ENCODE results near the gene ACAT2. TPM values are rescaled to one million over a fixed set of nuclear protein-coding genes. Genes with fewer than 3 reads are reported as not detected.
A peak's percentile ranks its signal among the peaks of the same experiment; 100 is the strongest.

The ACAT2 gene
- total RNA-seq, 1 donor from 2014 or later = 82.0 TPM

DNA sequence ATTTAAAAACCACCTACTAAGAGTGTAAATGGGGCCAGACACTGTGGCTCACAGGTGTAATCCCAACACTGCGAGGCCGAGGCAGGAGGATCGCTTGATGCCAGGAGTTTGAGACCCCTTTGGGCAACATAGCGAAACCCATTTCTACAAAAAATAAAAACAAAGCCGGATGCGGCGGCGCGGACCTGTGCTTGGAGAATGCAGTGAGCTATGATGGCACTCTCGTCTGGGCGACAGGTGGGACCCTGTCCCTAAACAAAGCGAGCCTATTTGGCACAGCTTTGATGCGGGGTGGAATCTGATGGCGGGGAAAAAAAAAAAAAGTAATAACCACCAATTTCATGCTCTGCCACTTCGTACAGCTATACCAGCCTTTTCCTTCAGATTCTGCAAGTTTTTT is 26.4 kb downstream of the ACAT2 start:
- TF ChIP-seq, protein P1, sequence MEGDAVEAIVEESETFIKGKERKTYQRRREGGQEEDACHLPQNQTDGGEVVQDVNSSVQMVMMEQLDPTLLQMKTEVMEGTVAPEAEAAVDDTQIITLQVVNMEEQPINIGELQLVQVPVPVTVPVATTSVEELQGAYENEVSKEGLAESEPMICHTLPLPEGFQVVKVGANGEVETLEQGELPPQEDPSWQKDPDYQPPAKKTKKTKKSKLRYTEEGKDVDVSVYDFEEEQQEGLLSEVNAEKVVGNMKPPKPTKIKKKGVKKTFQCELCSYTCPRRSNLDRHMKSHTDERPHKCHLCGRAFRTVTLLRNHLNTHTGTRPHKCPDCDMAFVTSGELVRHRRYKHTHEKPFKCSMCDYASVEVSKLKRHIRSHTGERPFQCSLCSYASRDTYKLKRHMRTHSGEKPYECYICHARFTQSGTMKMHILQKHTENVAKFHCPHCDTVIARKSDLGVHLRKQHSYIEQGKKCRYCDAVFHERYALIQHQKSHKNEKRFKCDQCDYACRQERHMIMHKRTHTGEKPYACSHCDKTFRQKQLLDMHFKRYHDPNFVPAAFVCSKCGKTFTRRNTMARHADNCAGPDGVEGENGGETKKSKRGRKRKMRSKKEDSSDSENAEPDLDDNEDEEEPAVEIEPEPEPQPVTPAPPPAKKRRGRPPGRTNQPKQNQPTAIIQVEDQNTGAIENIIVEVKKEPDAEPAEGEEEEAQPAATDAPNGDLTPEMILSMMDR (IDR thresholded peaks at IDR 0.05) = no peak
- Mint-ChIP-seq H3K27ac (peak overlapping the region; percentile 82), H3K9me3 (no peaks in the 10 kb centered on the region), H3K36me3 (ENCODE audit: low read depth) (peaks cover 75% of the 10 kb centered on the region), H3K4me3 (peak overlapping the region; percentile 95), H3K27me3 (no peaks in the 10 kb centered on the region), H3K4me1 (peaks cover 44% of the 10 kb centered on the region)
- intact Hi-C loops (cut with micrococcal nuclease) = no loop called here
- ChIA-PET POLR2A (interaction anchor here (0.5 to 5.0 kb wide), 8 partner anchors 26 to 661 kb away, joined by 3 to 102 read pairs (median 16); partner anchors contain the start of genes ACAT2, SOD2 and WTAP), CTCF (interaction anchor here (0.8 to 1.1 kb wide), 2 partner anchors 24 to 68 kb away, joined by 3 read pairs; no protein-coding TSS in a partner anchor)
- no peak for ATAC-seq (ENCODE audit: low read depth)
- no peak for DNase-seq

- POLR2A ChIA-PET = interaction anchor here (0.7 to 5.0 kb wide), 9 partner anchors 27 to 662 kb away, joined by 3 to 102 read pairs (median 13); partner anchors contain the start of genes ACAT2, SOD2 and WTAP
- ATAC-seq (ENCODE audit: low read depth) = no peak
Observed at GRCh38 chr6:159788753-159789376, 27.0 kb downstream of the ACAT2 start.

DNA sequence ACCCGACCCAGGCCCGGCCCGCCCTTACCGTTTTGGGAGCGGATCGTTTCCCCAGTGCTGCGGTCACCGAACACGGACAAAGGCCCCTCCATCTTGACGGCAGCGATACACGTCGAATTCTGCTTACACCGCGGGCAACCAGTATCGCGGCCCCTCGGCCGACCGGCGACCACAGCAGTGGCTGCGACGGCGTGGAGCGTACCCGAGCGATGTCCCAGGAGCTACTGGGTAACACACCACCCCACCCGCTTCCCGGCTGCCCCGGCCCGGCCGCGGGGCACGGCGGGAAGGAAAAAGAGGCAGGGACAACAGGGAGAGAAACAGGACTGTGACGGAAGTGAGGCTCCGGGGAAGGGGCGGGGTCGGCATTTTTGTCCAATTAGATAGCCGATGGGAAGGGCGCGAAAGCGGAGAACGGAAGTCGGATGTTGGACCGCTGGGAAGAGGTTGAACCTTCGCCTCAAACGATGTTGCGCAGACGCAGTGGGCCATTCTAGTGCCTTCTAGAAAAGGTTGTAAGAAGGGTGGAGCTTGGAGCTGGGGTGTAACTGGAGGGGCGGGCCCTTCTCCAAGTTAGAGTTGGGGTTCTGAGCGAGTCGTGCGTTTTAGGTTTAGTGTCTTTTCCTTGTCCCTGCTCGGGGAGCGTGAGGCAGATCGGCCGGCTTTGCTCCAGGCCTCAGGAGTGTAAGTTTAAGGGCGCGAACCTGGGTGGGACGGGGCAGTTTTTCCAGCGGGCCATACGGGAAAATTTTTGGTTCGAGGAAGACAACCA is 27.7 kb downstream of the ACAT2 start, which contains the start of gene TCP1:
Gene TCP1 (minus strand): TSS at position 226 of the 772 bp plus-strand sequence. CDS start 134 bp downstream, at position 92.
- peaks cover 74% of the 10 kb centered on the region for H3K36me3 Mint-ChIP-seq (ENCODE audit: low read depth)

More at GRCh38 chr6:159788753-159789376, 27.0 kb downstream of the ACAT2 start:
- peaks cover 44% of the 10 kb centered on the region for H3K4me1 Mint-ChIP-seq
- intact Hi-C loops (cut with micrococcal nuclease) = loop anchor here (1.0 kb wide), 2 partner anchors 27 to 62 kb away; partner anchors contain the start of genes ACAT2 and WTAP
- TF ChIP-seq, protein P1 (IDR thresholded peaks at IDR 0.05) = no peak
- H3K36me3 Mint-ChIP-seq (ENCODE audit: low read depth) = peaks cover 74% of the 10 kb centered on the region
- no peaks in the 10 kb centered on the region for H3K27me3 Mint-ChIP-seq
- peak overlapping the region; percentile 95 for H3K4me3 Mint-ChIP-seq
- DNase-seq = peak; percentile 26
- no peaks in the 10 kb centered on the region for H3K9me3 Mint-ChIP-seq
- H3K27ac Mint-ChIP-seq = peak overlapping the region; percentile 95
- CTCF ChIA-PET = interaction anchor here (1.1 kb wide), 1 partner anchor 24 kb away, joined by 3 read pairs; no protein-coding TSS in a partner anchor

GRCh38 chr6:159790149-159790955 is 28.5 kb downstream of the ACAT2 start, which contains the start of gene MRPL18:
Gene MRPL18 (plus strand): TSS chr6:159790467. CDS start chr6:159790588, 121 bp downstream.
- intact Hi-C loops (cut with micrococcal nuclease) = loop anchor here (1.0 kb wide), 3 partner anchors 97 to 279 kb away; partner anchors contain the start of gene SOD2

More for the DNA sequence above, 27.7 kb downstream of the ACAT2 start, which contains the start of gene TCP1:
- Mint-ChIP-seq H3K4me3 (peak within 1 kb of the TSS; percentile 95), H3K4me1 (peaks cover 49% of the 10 kb centered on the region), H3K27ac (peak within 1 kb of the TSS; percentile 95), H3K9me3 (no peaks in the 10 kb centered on the region), H3K27me3 (no peaks in the 10 kb centered on the region)
- CTCF ChIA-PET = interaction anchor here (1.1 to 1.8 kb wide), 3 partner anchors 25 to 98 kb away, joined by 3 to 11 read pairs (median 4); partner anchors contain the start of gene WTAP
- ATAC-seq (ENCODE audit: low read depth) = peak; percentile 78
- DNase-seq = peak; percentile 90
- intact Hi-C loops (cut with micrococcal nuclease) = loop anchor here (1.0 kb wide), 5 partner anchors 27 to 280 kb away; partner anchors contain the start of genes ACAT2, SOD2 and WTAP
- TF ChIP-seq, protein P1 (IDR thresholded peaks at IDR 0.05) = no peak
- POLR2A ChIA-PET = interaction anchor here (0.6 to 5.0 kb wide), 17 partner anchors 9 to 790 kb away, joined by 3 to 102 read pairs (median 5); partner anchors contain the start of genes ACAT2, IGF2R, RSPH3 and SOD2

More at GRCh38 chr6:159790149-159790955, 28.5 kb downstream of the ACAT2 start, which contains the start of gene MRPL18:
- DNase-seq (peak; percentile 63), ATAC-seq (ENCODE audit: low read depth) (peak; percentile 82)
- TF ChIP-seq, protein P1 (IDR thresholded peaks at IDR 0.05) = no peak
- H3K4me1 Mint-ChIP-seq = peaks cover 51% of the 10 kb centered on the region
- no peaks in the 10 kb centered on the region for H3K27me3 Mint-ChIP-seq
- POLR2A ChIA-PET = interaction anchor here (0.7 to 5.0 kb wide), 17 partner anchors 10 to 791 kb away, joined by 3 to 102 read pairs (median 5); partner anchors contain the start of genes ACAT2, IGF2R, RSPH3 and SOD2
- peak within 1 kb of the TSS; percentile 95 for H3K27ac Mint-ChIP-seq
- no peaks in the 10 kb centered on the region for H3K9me3 Mint-ChIP-seq
- H3K4me3 Mint-ChIP-seq = peak within 1 kb of the TSS; percentile 95
- CTCF ChIA-PET = interaction anchor here (1.3 to 1.8 kb wide), 2 partner anchors 64 to 99 kb away, joined by 4 to 11 read pairs; partner anchors contain the start of gene WTAP
- H3K36me3 Mint-ChIP-seq (ENCODE audit: low read depth) = peaks cover 71% of the 10 kb centered on the region
